HL-60 (cell line): Measurements from ENCODE around the gene EIF5.

ENCODE experiments used
- DNase-seq, 2 experiments: peaks; one replicate each; pipeline ENCODE4 v3.0.0-alpha.2; 2010 to 2020; ENCODE audit warnings: low read depth in 1 of 2, low spot score in 1 of 2
- H3K27ac ChIP-seq: fragments of 250-450 bp; sonication (Bioruptor Pico); replicated peaks from 2 replicates; pipeline ENCODE4 v1.5.1; 2020; ENCODE audit warnings: mild to moderate bottlenecking, moderate library complexity
- H3K27me3 ChIP-seq: fragments of 250-450 bp; sonication (Bioruptor Pico); 2 replicates; pipeline ENCODE4 v1.5.1; 2021; ENCODE audit warnings: mild to moderate bottlenecking, moderate library complexity; ENCODE audit not compliant: insufficient read depth, poor library complexity, severe bottlenecking
- H3K4me3 ChIP-seq: replicated peaks from 2 replicates; pipeline ENCODE4 v1.5.1; 2011; ENCODE audit warnings: mild to moderate bottlenecking, control low read depth, low read length; ENCODE audit not compliant: insufficient read depth
- GABPA ChIP-seq: IDR thresholded peaks from 2 replicates; pipeline ENCODE4 v1.6.1; 2012; ENCODE audit warnings: low read depth
- POLR2AphosphoS5 ChIP-seq: IDR thresholded peaks from 2 replicates; pipeline ENCODE4 v1.6.1; 2012; ENCODE audit warnings: low read depth
- SPI1 ChIP-seq: IDR thresholded peaks from 2 replicates; pipeline ENCODE4 v1.6.1; 2012; ENCODE audit warnings: low read depth, mild to moderate bottlenecking, borderline replicate concordance
- TF ChIP-seq, protein P1 (sequence below): IDR thresholded peaks from 2 replicates; pipeline ENCODE4 v1.6.1; 2012; ENCODE audit warnings: low read depth; ENCODE audit not compliant: insufficient replicate concordance
- TF ChIP-seq, protein P2 (sequence below): IDR thresholded peaks from one replicate; pipeline ENCODE4 v1.5.1; 2011; ENCODE audit warnings: low read length, control low read depth, inconsistent platforms; ENCODE audit not compliant: insufficient read depth

EIF5 gene

DNA sequence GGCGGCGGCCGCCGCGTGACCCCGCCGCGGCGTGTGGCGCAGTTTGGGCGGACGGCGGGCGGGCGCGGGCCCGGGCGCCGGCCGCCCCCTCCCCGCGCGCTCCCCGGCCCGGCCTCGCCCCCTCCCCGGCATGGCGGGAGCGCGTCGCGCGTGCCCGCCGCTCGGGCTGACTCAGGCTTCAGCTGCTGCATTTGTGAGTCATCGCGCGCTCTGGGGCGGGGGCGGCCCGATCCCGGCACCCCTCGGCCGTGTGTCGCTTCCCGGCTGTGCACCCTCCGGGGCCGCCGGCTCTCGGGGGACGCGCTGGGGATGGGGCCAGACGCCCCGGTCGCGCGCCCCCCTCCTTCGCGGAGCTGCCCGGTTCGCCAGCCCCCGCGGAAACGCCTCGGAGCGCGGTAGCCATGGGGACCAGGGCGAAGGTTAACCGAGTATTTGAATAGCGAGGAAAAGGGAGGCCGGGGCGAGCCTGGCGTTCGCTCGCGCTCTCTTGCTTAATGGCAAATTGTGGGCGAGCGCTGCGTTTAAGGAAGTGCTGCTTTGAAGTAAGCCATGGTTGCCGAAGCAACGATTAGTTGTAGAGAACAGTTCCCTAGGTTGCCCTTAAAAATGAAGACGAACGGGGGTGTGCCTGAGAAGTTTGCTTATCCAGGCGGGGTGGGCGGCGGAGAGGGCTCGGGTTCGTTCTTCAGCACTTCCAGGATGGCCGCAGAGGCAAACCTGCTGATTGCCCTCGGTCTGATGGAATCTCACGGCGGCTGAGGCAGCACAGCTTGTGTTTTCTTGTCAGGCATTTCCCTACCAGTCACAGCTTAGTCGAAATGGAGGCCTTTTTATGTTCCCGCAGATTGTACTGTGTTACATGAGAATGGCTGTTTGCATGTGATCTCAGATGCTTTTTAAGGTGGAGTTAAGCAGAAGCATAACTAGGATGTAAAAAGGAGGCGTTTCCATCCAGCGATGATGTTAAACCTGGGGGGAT, 896 bp downstream of the EIF5 start:
- no peaks in the 10 kb centered on the region for H3K27me3 ChIP-seq
- DNase-seq: peak; percentile 49 to 85
- peak overlapping the region; percentile 99 for H3K27ac ChIP-seq
- H3K4me3 ChIP-seq: peak overlapping the region; percentile 95
- TF ChIP-seq, protein P1, sequence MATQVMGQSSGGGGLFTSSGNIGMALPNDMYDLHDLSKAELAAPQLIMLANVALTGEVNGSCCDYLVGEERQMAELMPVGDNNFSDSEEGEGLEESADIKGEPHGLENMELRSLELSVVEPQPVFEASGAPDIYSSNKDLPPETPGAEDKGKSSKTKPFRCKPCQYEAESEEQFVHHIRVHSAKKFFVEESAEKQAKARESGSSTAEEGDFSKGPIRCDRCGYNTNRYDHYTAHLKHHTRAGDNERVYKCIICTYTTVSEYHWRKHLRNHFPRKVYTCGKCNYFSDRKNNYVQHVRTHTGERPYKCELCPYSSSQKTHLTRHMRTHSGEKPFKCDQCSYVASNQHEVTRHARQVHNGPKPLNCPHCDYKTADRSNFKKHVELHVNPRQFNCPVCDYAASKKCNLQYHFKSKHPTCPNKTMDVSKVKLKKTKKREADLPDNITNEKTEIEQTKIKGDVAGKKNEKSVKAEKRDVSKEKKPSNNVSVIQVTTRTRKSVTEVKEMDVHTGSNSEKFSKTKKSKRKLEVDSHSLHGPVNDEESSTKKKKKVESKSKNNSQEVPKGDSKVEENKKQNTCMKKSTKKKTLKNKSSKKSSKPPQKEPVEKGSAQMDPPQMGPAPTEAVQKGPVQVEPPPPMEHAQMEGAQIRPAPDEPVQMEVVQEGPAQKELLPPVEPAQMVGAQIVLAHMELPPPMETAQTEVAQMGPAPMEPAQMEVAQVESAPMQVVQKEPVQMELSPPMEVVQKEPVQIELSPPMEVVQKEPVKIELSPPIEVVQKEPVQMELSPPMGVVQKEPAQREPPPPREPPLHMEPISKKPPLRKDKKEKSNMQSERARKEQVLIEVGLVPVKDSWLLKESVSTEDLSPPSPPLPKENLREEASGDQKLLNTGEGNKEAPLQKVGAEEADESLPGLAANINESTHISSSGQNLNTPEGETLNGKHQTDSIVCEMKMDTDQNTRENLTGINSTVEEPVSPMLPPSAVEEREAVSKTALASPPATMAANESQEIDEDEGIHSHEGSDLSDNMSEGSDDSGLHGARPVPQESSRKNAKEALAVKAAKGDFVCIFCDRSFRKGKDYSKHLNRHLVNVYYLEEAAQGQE: no peak
- TF ChIP-seq, protein P2, sequence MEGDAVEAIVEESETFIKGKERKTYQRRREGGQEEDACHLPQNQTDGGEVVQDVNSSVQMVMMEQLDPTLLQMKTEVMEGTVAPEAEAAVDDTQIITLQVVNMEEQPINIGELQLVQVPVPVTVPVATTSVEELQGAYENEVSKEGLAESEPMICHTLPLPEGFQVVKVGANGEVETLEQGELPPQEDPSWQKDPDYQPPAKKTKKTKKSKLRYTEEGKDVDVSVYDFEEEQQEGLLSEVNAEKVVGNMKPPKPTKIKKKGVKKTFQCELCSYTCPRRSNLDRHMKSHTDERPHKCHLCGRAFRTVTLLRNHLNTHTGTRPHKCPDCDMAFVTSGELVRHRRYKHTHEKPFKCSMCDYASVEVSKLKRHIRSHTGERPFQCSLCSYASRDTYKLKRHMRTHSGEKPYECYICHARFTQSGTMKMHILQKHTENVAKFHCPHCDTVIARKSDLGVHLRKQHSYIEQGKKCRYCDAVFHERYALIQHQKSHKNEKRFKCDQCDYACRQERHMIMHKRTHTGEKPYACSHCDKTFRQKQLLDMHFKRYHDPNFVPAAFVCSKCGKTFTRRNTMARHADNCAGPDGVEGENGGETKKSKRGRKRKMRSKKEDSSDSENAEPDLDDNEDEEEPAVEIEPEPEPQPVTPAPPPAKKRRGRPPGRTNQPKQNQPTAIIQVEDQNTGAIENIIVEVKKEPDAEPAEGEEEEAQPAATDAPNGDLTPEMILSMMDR: no peak
- peak; percentile 57; the same call in 1 of the 2 replicates for TF ChIP-seq POLR2AphosphoS5
- TF ChIP-seq GABPA: no peak
- TF ChIP-seq SPI1: peak; percentile 98

DNA sequence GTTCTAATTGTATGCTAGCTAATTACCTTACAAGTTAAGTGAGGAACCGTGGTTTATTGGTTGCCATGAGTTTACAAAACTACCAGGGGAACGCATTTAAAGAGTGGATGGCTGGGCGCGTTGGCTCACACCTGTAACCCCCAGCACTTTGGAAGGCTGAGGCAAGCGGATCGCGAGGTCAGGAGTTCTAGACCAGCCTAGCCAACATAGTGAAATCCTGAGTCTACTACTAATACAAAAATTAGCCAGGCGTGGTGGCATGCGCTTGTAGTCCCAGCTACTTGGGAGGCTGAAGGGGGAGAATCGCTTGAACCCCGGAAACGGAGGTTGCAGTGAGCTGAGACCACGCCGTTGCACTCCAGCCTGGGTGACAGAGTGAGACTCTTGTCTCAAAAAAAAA, 2.2 kb downstream of the EIF5 start:
- H3K4me3 ChIP-seq: no peak overlapping the region
- H3K27ac ChIP-seq: no peak overlapping the region; the same call in 1 of the 2 replicates
- no peak for DNase-seq
- H3K27me3 ChIP-seq: no peaks in the 10 kb centered on the region
- TF ChIP-seq POLR2AphosphoS5 (no peak), GABPA (no peak), SPI1 (no peak)
- TF ChIP-seq, protein P2: no peak
- TF ChIP-seq, protein P1: no peak

DNA sequence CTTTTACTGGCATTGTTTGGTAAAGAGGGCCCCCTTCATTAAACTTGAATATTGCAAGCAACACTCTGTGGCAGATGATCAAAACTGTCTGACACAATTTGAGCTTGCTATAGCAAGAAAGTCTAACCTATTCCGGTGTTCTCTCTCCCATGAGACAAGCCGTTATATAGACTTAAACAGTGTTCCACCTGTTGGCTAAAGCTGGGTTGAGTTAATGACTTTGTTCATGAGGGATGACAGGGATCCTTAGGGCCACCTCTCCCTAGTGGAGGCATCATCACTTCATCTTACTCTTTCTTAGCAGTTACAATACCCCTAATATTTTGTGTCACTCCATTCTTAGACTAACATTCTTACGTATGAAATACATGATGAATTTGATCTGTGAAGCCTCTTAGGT, 3.8 kb downstream of the EIF5 start:
- TF ChIP-seq SPI1 (no peak), POLR2AphosphoS5 (no peak)
- TF ChIP-seq, protein P2: no peak
- H3K27ac ChIP-seq: no peak overlapping the region
- DNase-seq: peak in 1 of 2 experiments; percentile 54
- H3K4me3 ChIP-seq: no peak overlapping the region
- no peaks in the 10 kb centered on the region for H3K27me3 ChIP-seq
